CMK (cell line): Measurements from ENCODE around the gene DUS1L.

Source experiments
- DNase-seq: peaks from one replicate; pipeline ENCODE4 v3.0.0-alpha.2; 2010; ENCODE audit warnings: low read depth

DUS1L gene

GRCh38 chr17:82055023-82055964 lies 10.3 kb downstream of the DUS1L start:
- no peak for DNase-seq

DNA sequence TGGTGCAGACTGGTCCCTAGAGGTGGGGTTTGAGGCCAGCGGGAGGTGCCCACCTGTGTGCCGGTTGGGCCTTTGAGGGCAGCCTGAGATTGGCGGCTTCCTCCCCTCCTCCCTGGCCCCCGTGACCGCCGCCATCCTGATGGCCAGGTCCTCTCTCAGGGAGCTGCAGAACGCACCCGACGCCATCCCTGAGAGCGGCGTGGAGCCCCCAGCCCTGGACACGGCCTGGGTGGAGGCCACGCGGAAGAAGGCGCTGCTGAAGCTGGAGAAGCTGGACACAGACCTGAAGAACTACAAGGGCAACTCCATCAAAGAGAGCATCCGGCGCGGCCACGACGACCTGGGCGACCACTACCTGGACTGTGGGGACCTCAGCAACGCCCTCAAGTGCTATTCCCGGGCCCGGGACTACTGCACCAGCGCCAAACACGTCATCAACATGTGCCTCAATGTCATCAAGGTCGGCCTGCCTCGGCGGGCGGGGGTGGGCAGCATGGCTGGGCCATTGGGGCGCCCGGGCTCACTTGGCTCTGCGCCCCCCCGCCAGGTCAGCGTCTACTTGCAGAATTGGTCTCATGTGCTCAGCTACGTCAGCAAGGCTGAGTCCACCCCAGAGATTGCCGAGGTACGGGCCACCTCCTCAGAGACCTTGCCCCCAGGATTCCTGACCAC lies 11.1 kb downstream of the DUS1L start:
- no peak for DNase-seq

- no peak for DNase-seq
These were observed 11.9 kb downstream of the DUS1L start for GRCh38 chr17:82053556-82054263.

DNA sequence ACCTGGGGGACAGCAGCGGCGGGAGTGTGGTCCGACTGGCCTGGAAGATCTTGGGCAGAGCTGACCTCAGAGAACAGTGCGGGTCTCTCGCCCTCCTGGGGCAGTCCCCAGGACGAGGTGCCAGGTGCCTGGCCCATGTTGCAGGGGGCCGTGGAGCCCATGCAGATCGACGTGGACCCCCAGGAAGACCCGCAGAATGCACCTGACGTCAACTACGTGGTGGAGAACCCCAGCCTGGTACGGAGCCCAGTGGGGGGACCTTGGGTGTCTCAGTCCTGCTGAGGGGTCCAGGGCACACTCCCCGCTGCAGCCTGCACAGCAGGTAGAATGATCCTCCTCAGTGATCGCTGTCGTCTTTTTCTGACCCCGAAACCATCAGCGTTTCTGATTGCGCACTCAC lies 12.5 kb downstream of the DUS1L start:
- DNase-seq = no peak

- no peak for DNase-seq
These were observed 13.0 kb downstream of the DUS1L start for GRCh38 chr17:82052638-82053059.

- no peak for DNase-seq
These were observed 13.6 kb downstream of the DUS1L start, which contains the start of the genes GPS1 and RFNG for GRCh38 chr17:82051776-82052637. Gene GPS1 (plus strand): TSS chr17:82051898. CDS start chr17:82051932, 34 bp downstream. Gene RFNG (minus strand): TSS chr17:82051811. CDS start chr17:82051766, 45 bp downstream.

DNA sequence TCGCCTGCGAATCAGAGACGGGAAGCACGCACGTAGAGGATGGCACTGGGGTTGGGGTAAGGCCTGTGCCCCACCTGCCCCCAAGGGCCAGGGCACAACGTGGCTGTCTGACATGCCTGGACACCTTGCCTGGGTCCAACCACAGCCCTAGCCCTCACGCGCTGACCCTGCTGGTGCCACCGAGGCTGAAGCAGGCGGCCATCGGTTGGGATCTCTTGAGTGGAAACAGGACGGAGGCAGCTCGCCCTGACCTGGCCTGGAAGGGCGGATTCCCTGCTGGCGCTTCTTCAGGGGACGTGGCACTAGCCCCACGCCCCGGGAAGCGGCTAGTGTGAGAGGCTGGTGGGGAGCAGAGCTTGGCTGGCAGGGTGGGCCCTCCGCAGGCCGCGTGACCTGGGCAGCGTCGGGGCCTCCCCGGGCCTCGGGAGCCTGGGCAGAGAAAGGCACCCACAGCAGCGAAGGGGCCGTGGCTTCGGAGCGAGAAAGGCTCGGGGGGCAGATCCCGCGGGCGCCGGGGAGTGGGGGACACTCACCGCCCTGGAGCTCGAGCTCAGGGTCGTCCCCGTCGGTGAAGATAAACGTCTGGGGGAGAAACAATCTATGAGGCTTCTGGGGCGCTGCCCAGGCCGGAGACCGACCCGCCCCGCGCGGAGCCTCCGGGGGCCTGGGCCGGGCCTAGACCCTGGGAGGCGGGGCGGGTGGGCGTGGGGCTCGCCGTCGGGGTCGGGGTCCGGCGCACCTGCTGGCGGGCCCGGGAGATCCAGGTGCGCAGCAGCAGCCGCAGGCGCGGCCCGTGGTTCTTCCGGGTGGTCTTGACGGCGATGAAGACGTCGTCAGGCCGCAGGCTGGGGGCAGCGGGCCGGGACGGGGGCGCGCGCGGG lies 14.6 kb downstream of the DUS1L start:
- DNase-seq = no peak

DNA sequence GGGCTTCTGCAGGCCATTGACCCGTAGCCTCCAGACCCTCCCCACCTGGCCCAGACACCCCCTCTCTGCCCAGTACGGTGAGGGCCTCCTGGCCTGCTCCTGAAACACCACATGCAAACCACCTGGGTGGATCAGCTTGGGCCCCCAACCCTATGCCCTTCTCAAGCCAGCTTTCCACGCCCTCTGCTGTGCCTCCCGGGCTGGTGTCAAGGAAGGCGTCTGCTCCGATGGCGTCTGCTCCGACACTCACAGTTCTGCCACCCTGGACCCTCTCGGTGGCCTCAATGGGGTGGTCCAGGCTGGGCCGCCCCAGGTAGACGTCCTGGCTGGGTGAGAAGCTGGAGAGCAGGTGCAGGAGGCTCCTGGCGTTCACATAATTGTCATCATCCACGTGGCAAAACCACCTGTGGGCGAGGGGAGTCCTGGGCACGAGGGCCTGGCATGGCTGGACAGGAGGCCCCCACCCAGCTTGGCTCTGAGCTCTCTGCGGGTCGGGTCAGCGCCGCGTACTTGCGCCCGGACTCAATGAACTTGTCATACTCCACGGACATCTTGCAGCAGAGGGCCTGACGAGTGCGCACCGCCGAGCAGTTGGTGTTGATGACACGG lies 15.3 kb downstream of the DUS1L start:
- DNase-seq = no peak

- DNase-seq = no peak
These were observed 16.1 kb downstream of the DUS1L start for GRCh38 chr17:82049521-82049971.

DNA sequence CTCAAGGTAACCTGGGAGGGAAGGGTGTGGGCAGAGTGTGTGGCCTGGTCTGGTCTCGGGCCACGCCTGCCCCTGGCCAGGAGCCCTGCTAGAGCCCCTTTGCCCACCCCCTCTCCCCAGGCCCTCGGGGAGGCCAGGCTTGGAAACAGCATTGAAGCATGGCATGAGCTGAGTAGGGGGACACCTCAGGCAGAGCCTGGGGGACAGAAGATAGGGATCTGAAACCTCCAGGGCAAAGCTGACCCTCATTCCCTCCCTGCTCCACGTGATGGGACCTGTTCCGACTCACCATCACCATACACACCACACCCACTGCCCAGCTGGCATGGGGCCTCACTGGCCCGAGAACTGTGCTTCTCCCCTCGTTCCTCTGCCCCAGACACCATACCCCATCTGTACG lies 16.5 kb downstream of the DUS1L start:
- DNase-seq = no peak

DNA sequence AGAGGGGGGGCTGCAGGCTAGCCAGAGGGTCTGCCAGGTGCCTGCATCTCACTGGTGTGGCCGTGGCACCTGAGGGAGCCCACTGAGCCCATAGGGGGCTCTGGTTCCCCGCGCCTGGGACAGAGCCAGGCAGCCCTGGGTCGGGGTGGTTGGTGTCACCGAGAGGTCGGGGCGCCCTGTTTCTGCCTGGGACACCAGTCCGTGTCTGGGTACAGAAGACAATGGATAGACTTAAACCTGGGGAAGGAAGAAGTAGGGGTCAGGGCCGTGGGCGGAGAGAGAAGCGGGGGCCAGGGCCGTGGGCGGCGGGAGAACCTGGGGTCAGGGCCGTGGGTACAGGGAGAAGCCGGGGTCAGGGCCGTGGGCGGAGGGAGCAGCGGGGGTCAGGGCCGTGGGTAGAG lies 17.0 kb downstream of the DUS1L start:
- no peak for DNase-seq

DNA sequence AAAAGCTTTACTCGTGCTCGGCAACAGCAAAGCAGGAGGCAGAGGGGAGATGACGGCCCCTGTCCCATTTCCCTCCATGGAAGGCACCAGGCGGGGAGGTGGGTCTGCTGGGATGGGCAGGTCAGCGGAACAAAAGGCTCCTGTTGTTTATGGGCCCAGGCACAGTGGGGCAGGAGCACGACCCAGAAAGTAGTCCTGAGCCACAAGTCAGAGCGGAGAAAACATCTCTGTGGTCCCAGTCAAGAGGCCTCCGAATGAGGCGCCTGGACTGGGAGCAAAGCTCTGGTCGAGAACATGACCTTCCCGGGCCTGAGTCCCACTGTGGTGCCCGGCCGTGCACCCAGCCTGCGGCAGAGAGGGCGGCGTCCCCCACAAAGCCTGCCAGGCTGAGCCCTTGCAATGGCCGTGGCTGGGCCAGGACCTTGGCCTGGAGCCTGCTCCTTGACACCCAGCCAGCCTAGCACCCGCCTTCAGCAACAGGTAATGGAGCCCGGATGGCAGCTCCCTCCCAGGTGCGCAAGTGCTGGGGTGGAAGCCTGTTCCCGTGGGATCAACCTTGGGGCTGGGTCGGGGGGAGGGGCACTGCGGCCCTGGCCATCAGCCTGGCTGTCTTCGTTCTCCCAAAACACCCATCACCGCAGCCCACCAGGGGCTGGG lies 17.6 kb downstream of the DUS1L start:
- DNase-seq = no peak

- no peak for DNase-seq
These were observed 18.2 kb downstream of the DUS1L start for GRCh38 chr17:82047379-82047778.

- DNase-seq = no peak
These were observed 18.7 kb downstream of the DUS1L start for GRCh38 chr17:82046903-82047302.

DNA sequence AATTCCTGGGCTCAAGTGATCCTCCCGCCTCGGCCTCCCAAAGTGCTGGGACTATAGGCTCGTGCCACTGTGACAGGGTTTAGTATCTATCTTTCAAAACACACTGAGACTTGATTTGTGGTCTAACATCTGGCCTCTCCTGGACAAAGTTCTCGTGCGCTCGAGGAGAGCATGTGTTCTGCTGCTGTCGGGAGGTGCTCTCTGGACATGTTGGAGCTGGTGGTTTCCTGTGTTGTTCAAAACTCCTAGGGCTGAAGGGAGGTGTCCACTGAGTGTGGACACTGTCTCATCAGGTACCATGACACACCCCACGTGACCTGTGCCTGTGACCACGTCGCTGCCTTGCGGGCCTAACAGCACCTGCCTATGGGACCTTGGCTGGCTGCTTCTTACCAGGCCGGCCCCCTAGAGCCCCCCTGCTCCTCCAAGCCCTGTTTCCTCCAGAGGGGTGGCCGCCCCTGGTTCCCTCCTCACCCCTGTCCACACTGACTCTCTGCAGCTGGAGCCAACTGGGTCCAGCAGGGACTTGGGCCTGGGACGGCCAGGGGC lies 19.6 kb downstream of the DUS1L start:
- no peak for DNase-seq

DNA sequence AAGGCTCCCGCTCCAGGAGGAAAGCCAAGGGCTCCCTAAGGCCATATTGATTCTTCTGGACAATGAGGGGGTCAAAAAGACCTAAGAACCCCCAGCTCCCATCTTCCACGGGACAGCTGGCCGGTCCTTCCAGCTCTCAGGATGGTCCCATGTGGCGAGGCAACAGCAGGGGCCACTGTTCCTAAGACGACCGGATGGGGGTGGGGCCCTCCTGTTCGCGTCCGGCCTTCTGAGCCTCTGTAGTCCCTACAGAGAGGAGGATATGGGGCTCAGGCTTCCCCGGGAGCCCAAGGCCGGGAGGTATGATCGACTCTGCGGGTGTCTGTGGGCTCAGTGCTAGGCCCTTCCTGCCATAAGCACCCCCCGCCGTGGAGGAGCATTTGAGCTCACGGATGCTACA lies 22.1 kb downstream of the DUS1L start:
- no peak for DNase-seq

DNA sequence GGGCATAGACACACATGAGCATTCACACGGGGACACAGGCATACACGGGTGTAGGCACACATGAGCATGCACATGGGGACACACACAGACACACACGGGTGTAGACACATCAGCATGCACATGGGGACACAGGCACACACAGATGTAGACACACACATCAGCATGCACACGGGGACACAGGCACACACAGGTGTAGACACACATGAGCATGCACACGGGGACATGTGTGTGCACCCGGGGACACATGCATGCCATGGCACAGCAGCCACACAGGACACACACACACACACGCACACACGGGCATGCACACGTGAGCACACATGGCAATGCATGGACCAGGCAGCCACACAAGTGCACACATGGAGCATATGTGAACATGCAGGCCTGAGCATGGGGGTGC lies 23.0 kb downstream of the DUS1L start:
- no peak for DNase-seq

DNA sequence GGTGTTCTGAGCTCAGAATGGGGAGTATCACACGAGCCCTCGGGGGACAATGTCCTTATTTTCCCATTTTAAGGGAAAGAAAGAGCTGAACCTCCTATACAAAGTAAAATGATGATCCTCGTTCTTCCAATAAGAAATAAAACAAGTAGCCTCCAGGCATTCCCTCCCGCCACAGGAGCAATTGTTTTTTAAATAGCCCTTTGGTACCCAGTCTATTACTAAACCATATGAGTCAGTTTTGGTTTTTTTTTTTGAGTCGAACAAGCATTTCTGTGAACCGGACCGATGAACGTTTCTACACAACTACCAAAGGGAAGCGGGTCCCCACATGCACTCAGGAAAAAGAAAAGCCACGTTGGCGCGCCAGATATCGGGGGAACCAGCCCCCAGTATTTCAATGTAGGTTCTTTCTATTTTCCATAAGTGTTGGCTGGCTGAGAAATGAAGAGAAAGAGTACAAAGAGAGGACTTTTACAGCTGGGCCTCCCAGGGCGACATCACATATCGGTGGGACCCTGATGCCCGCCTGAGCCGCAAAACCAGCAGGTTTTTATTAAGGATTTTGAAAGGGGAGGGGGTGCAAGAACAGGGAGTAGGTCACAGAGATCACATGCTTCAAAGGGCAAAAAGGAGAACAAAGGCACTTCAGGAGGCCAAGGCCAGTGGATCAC lies 24.3 kb downstream of the DUS1L start:
- DNase-seq = no peak
